ENCODE data around the gene DNAJB1.
"Not testable (repeated sequence)": the region's sequence is repeated elsewhere in the genome, so short reads cannot be mapped to it uniquely, and the experiment has no call there.

The DNAJB1 gene

GRCh38 chr19:14552006-14552360, 33.8 kb upstream of the DNAJB1 start:
- H3K27ac ChIP-seq (ENCODE audit: low read length); H3K4me1 ChIP-seq (ENCODE audit: control insufficient read depth, insufficient read depth, low read length); H3K27me3 ChIP-seq (ENCODE audit: control insufficient read depth in 1 of 2, insufficient read depth in 2 of 2, low read length in 2 of 2); H3K9me3 ChIP-seq (ENCODE audit: control insufficient read depth in 2 of 2, low read length in 2 of 2); H3K4me3 ChIP-seq (ENCODE audit: low read length in 2 of 2); H3K36me3 ChIP-seq (ENCODE audit: control insufficient read depth in 2 of 2, insufficient read depth in 2 of 2, low read length in 2 of 2); H3K9ac ChIP-seq (ENCODE audit: low read length in 2 of 2): not testable (repeated sequence)

DNA sequence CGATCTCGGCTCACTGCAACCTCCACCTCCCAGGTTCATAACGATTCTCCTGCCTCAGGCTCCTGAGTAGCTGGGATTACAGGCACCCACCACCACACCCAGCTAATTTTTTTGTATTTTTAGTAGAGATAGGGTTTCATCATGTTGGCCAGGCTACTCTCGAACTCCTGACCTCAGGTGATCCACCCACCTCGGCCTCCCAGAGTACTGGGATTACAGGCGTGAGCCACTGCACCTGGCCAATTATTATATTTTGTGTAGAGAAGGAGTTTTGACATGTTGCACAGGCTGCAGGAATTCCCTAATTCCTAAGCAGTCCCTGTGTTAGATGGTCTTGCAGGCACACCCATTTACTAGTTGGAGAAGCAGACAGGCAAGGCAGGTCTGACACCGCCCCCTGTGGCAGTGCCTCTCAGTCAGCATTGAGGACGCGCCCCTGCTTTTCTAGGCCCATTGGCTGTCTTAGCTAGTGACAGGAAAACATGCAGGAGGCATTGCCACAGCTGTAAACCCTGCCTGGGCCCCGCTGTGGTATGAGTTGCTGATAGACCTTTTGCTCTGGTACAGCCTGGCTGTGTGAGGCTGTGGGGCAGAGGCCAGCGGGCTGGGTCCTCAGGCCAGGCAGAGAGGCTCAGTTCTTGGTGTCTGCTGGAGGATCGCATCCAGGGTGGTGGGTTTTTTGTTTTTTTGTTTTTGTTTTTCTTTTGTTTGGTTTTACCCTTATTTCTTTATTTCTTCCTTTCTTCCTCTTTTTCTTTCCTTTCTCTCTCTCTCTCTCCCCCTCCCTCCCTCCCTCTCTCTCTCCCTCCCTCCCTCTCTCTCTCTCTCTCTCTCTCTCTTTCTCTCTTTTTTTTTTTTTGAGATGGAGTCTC, 33.2 kb upstream of the DNAJB1 start:
- not testable (repeated sequence) for H3K4me1 ChIP-seq (ENCODE audit: control insufficient read depth, insufficient read depth, low read length); H3K9me3 ChIP-seq (ENCODE audit: control insufficient read depth in 2 of 2, low read length in 2 of 2); H3K4me3 ChIP-seq (ENCODE audit: low read length in 2 of 2); H3K36me3 ChIP-seq (ENCODE audit: control insufficient read depth in 2 of 2, insufficient read depth in 2 of 2, low read length in 2 of 2); H3K27ac ChIP-seq (ENCODE audit: low read length); H3K27me3 ChIP-seq (ENCODE audit: control insufficient read depth in 1 of 2, insufficient read depth in 2 of 2, low read length in 2 of 2); H3K9ac ChIP-seq (ENCODE audit: low read length in 2 of 2)

DNA sequence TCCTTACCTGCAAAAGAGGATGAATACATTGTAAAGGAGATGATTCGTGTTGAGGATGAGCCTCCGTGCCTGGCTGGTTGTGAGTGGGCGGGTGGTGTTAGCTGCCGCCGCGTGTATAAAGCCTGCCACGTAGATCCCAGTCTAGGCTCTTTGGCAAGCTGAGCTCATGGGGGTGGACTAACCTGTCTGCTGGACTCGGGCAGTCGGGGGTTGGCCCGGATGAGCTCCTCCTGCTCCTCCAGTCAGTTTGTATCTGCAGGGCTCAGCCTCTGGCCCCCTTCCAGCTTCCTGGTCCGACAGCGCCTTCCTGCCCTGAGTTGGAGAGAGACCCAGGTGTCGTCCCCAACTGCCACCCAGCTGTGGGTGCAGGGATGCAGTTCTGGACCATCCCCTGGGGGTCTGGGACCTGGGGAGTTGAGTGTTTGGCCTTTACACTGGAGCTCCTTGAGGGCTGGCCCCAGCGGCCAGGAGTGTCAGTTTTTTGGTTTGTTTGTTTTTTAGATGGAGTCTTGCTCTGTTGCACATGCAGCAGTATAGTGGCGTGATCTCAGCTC, 32.1 kb upstream of the DNAJB1 start:
- H3K9me3 ChIP-seq (ENCODE audit: control insufficient read depth in 2 of 2, low read length in 2 of 2), result no peaks in the 10 kb centered on the region
- H3K4me1 ChIP-seq (ENCODE audit: control insufficient read depth, insufficient read depth, low read length), result peaks cover 7% of the 10 kb centered on the region
- H3K27ac ChIP-seq (ENCODE audit: low read length), result no peak overlapping the region
- H3K9ac ChIP-seq (ENCODE audit: low read length in 2 of 2), result no peak overlapping the region
- H3K36me3 ChIP-seq (ENCODE audit: control insufficient read depth in 2 of 2, insufficient read depth in 2 of 2, low read length in 2 of 2), result peaks cover 0 to 2% of the 10 kb centered on the region in 2 donors
- no peaks in the 10 kb centered on the region for H3K27me3 ChIP-seq (ENCODE audit: control insufficient read depth in 1 of 2, insufficient read depth in 2 of 2, low read length in 2 of 2)
- H3K4me3 ChIP-seq (ENCODE audit: low read length in 2 of 2), result no peak overlapping the region

DNA sequence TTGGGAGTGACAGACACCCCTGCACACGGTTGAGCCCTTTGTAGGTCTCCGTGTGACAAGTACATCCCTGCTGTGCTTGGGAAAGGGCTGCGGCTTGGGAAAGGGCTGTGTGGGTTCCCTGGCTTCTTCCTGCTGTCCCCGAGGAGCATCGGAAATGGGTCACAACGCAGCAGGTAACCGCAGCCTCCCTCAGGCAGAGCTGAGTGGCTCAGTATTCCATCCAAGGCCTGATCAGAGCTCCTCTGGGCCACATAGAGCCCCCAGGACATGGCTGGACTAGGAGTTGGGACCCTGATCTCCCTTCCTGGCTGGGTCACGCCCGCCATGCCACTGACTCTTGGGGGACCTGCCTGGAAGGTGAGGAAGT, 27.5 kb upstream of the DNAJB1 start:
- no peaks in the 10 kb centered on the region for H3K27me3 ChIP-seq (ENCODE audit: control insufficient read depth in 1 of 2, insufficient read depth in 2 of 2, low read length in 2 of 2)
- no peak overlapping the region for H3K27ac ChIP-seq (ENCODE audit: low read length)
- peaks cover 0 to 2% of the 10 kb centered on the region in 2 donors for H3K36me3 ChIP-seq (ENCODE audit: control insufficient read depth in 2 of 2, insufficient read depth in 2 of 2, low read length in 2 of 2)
- H3K9me3 ChIP-seq (ENCODE audit: control insufficient read depth in 2 of 2, low read length in 2 of 2), result no peaks in the 10 kb centered on the region
- peaks cover 13% of the 10 kb centered on the region for H3K4me1 ChIP-seq (ENCODE audit: control insufficient read depth, insufficient read depth, low read length)
- no peak overlapping the region for H3K9ac ChIP-seq (ENCODE audit: low read length in 2 of 2)
- peak overlapping the region in 1 of 2 donors; percentile 57 for H3K4me3 ChIP-seq (ENCODE audit: low read length in 2 of 2)

DNA sequence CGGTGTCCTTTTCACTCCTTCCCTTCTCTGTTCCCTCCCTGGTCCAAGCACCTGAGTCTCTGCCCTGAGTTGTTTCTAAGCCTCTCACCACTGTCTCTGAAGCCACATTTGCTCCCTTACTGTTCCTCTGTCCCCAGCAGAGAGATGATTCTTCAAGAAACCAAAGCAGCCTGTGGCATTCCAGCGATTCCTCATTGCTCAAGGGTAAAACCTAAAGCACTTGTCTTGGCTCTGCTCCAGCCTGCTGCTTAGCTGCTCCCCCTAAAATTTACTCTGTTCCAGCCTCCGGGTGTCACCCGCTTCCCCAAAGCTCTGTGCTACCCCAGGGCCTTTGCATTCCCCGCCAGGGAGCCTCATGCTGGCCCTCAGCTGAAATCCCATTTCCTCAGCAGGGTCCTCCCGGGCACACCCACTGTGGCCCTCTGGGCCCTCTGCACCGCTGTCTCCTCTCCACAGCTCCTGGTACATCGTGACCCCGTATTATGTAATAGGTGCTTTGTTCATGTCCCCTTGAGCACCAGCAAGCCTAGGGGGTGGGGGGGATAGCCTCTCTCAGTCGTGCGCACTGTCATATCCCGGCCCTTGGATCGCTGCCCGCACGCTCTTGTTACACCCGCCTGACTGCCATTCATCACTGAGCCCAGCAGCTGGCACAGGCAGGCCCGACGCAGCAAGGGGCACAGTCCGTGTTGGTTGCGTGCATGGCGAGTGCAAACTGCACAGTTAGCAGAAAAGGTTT, 26.9 kb upstream of the DNAJB1 start:
- no peaks in the 10 kb centered on the region for H3K27me3 ChIP-seq (ENCODE audit: control insufficient read depth in 1 of 2, insufficient read depth in 2 of 2, low read length in 2 of 2)
- no peak overlapping the region for H3K9ac ChIP-seq (ENCODE audit: low read length in 2 of 2)
- H3K4me1 ChIP-seq (ENCODE audit: control insufficient read depth, insufficient read depth, low read length), result peaks cover 13% of the 10 kb centered on the region
- no peaks in the 10 kb centered on the region for H3K9me3 ChIP-seq (ENCODE audit: control insufficient read depth in 2 of 2, low read length in 2 of 2)
- no peak overlapping the region for H3K27ac ChIP-seq (ENCODE audit: low read length)
- peaks cover 0 to 2% of the 10 kb centered on the region in 2 donors for H3K36me3 ChIP-seq (ENCODE audit: control insufficient read depth in 2 of 2, insufficient read depth in 2 of 2, low read length in 2 of 2)
- peak overlapping the region in 1 of 2 donors; percentile 57 for H3K4me3 ChIP-seq (ENCODE audit: low read length in 2 of 2)

GRCh38 chr19:14544047-14544446, 25.9 kb upstream of the DNAJB1 start:
- H3K4me1 ChIP-seq (ENCODE audit: control insufficient read depth, insufficient read depth, low read length), result peaks cover 13% of the 10 kb centered on the region
- H3K9ac ChIP-seq (ENCODE audit: low read length in 2 of 2), result no peak overlapping the region
- peaks cover 0 to 2% of the 10 kb centered on the region in 2 donors for H3K36me3 ChIP-seq (ENCODE audit: control insufficient read depth in 2 of 2, insufficient read depth in 2 of 2, low read length in 2 of 2)
- H3K27ac ChIP-seq (ENCODE audit: low read length), result no peak overlapping the region
- no peaks in the 10 kb centered on the region for H3K27me3 ChIP-seq (ENCODE audit: control insufficient read depth in 1 of 2, insufficient read depth in 2 of 2, low read length in 2 of 2)
- H3K9me3 ChIP-seq (ENCODE audit: control insufficient read depth in 2 of 2, low read length in 2 of 2), result no peaks in the 10 kb centered on the region
- no peak overlapping the region for H3K4me3 ChIP-seq (ENCODE audit: low read length in 2 of 2)

- H3K27ac ChIP-seq (ENCODE audit: low read length), result no peak overlapping the region
- H3K36me3 ChIP-seq (ENCODE audit: control insufficient read depth in 2 of 2, insufficient read depth in 2 of 2, low read length in 2 of 2), result no peaks in the 10 kb centered on the region
- no peaks in the 10 kb centered on the region for H3K9me3 ChIP-seq (ENCODE audit: control insufficient read depth in 2 of 2, low read length in 2 of 2)
- no peak overlapping the region for H3K4me3 ChIP-seq (ENCODE audit: low read length in 2 of 2)
- no peak overlapping the region for H3K9ac ChIP-seq (ENCODE audit: low read length in 2 of 2)
- H3K27me3 ChIP-seq (ENCODE audit: control insufficient read depth in 1 of 2, insufficient read depth in 2 of 2, low read length in 2 of 2), result no peaks in the 10 kb centered on the region
- peaks cover 13% of the 10 kb centered on the region for H3K4me1 ChIP-seq (ENCODE audit: control insufficient read depth, insufficient read depth, low read length)
Observed at GRCh38 chr19:14542711-14543328, 24.6 kb upstream of the DNAJB1 start.

DNA sequence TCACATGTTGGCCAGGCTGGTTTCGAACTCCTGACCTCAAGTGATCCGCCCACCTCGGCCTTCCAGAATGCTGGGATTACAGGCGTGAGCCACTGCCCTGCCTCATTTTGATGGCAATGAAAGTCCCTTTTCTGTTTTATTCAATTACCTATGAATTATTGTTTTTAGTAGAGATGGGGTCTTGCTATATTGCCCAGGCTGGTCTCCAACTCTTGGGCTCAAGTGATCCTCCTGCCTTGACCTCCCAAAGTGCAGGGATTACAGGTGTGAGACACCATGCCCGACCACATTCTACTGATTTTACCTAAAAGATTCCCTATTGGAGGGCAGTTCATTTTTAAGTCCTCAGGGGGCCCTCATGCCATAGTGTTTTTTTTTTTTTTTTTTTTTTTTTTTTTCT, 23.8 kb upstream of the DNAJB1 start:
- peaks cover 18% of the 10 kb centered on the region for H3K4me1 ChIP-seq (ENCODE audit: control insufficient read depth, insufficient read depth, low read length)
- H3K27ac ChIP-seq (ENCODE audit: low read length); H3K36me3 ChIP-seq (ENCODE audit: control insufficient read depth in 2 of 2, insufficient read depth in 2 of 2, low read length in 2 of 2); H3K9ac ChIP-seq (ENCODE audit: low read length in 2 of 2); H3K9me3 ChIP-seq (ENCODE audit: control insufficient read depth in 2 of 2, low read length in 2 of 2); H3K4me3 ChIP-seq (ENCODE audit: low read length in 2 of 2); H3K27me3 ChIP-seq (ENCODE audit: control insufficient read depth in 1 of 2, insufficient read depth in 2 of 2, low read length in 2 of 2): not testable (repeated sequence)

DNA sequence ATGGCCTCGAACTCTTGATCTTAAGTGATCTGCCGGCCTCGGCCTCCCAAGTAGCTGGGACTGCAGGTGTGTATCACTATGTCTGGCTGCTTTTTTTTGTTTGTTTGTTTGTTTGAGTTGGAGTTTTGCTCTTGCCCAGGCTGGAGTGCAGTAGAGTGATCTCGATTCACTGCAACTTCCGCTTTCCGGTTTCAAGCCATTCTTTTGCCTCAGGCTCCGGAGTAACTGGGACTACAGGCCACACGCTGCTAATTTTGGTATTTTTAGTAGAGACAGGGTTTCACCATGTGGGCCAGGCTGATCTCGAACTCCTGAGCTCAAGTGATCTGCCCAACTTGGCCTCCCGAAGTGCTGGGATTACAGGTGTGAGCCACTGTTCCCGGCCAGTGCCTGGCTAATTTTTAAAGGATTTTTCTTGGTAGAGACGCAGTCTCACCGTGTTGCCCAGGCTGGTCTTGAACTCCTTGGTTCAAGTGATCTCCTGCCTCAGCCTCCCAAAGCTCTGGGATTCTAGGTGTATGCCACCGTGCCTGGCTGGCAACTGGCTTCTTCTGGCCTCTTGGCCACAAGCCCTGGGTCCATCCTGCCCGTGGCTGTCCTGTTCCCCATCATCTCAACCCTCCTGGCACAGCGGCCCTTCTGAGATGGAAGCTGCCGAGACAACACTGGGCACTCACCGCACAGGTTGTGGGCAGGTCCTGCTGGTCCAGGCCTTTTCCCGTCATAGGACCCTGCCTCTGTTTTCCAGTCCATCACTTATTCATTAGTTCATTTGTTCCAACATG, 22.7 kb upstream of the DNAJB1 start:
- no peak overlapping the region for H3K9ac ChIP-seq (ENCODE audit: low read length in 2 of 2)
- no peak overlapping the region for H3K4me3 ChIP-seq (ENCODE audit: low read length in 2 of 2)
- no peaks in the 10 kb centered on the region for H3K9me3 ChIP-seq (ENCODE audit: control insufficient read depth in 2 of 2, low read length in 2 of 2)
- no peaks in the 10 kb centered on the region for H3K36me3 ChIP-seq (ENCODE audit: control insufficient read depth in 2 of 2, insufficient read depth in 2 of 2, low read length in 2 of 2)
- H3K4me1 ChIP-seq (ENCODE audit: control insufficient read depth, insufficient read depth, low read length), result peaks cover 17% of the 10 kb centered on the region
- no peak overlapping the region for H3K27ac ChIP-seq (ENCODE audit: low read length)
- H3K27me3 ChIP-seq (ENCODE audit: control insufficient read depth in 1 of 2, insufficient read depth in 2 of 2, low read length in 2 of 2), result no peaks in the 10 kb centered on the region
